ENCODE data around the gene CLEC5A.

CLEC5A gene

GRCh38 chr7:141928845-141929195, 18.0 kb downstream of the CLEC5A start:
- Histone ChIP-seq H2BK120ac (ENCODE audit: low read depth, low read length) (no peak overlapping the region), H2BK15ac (ENCODE audit: low read depth, poor library complexity, severe bottlenecking) (no peak overlapping the region), H3K9me3 (ENCODE audit: control insufficient read depth, low read length) (peaks cover 19% of the 10 kb centered on the region), H3K4me3 (ENCODE audit: insufficient read depth in 1 of 2, low read depth in 1 of 2, low read length in 2 of 2) (no peak overlapping the region), H2BK12ac (ENCODE audit: low read length in 2 of 2) (no peak overlapping the region), H3K27ac (ENCODE audit: low read length, poor library complexity, severe bottlenecking) (no peak overlapping the region), H2AFZ (ENCODE audit: low read depth, low read length) (no peak overlapping the region), H3K4me2 (ENCODE audit: low read length, poor library complexity, severe bottlenecking) (no peak overlapping the region), H3K36me3 (ENCODE audit: control insufficient read depth in 1 of 2, insufficient read depth in 2 of 2, low read depth in 1 of 2, low read length in 2 of 2) (no peaks in the 10 kb centered on the region), H4K91ac (ENCODE audit: low read length) (no peak overlapping the region), H3K4ac (ENCODE audit: low read depth in 1 of 2, low read length in 2 of 2) (no peak overlapping the region), H2BK5ac (ENCODE audit: low read depth, low read length, poor library complexity, severe bottlenecking) (no peak overlapping the region), H3K14ac (ENCODE audit: low read length in 2 of 2) (no peak overlapping the region), H3K18ac (ENCODE audit: low read depth in 1 of 2, low read length in 2 of 2) (no peak overlapping the region), H3K27me3 (ENCODE audit: control insufficient read depth in 1 of 2, insufficient read depth in 1 of 2, low read length in 2 of 2) (no peaks in the 10 kb centered on the region), H3K23ac (ENCODE audit: low read length in 2 of 2) (no peak overlapping the region), H2AK5ac (ENCODE audit: low read length, severe bottlenecking) (no peak overlapping the region), H3K9ac (ENCODE audit: low read length) (no peak overlapping the region), H4K8ac (ENCODE audit: low read length) (no peak overlapping the region), H3K79me1 (replicated peaks; ENCODE audit: low read length, poor library complexity, severe bottlenecking) (no peaks in the 10 kb centered on the region), H3K4me1 (ENCODE audit: control insufficient read depth, insufficient read depth, low read depth, low read length) (no peaks in the 10 kb centered on the region)
- WGBS, result 85% methylated on average over 3 of the region's 3 CpGs
- no peak for DNase-seq

DNA sequence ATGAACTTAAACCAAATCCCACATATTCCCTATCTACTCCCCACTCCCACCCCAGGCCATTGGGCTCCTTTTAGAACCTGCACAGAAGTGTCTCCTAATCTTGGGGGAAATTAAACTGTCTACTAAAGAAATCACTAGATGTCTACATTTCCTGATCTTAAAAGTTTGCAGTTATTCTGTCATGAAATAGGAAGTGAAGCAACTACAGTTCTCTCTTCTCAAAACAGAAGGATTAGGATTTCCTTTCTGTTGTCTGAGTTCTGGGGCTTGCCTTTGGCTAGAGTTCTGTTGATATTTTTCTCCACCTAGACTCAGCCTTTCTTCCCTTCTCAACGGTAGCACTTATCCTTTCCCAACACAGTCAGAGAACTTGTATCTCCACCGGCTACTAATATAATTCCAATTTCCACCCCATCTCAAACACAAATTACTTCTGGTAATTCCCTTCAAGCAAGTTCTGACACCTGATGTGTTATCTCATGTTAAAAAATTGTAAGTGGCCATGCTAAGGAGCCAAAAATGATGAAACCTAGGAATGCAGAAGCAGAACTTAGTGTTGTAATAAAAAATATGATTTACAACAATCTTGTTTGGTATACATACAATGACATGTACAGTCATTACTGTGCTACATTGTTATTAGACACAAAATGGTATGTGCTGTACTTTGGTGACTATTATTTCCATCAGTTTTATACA, 18.5 kb downstream of the CLEC5A start:
- H2AFZ ChIP-seq (ENCODE audit: low read depth, low read length), result no peak overlapping the region
- H2BK5ac ChIP-seq (ENCODE audit: low read depth, low read length, poor library complexity, severe bottlenecking), result no peak overlapping the region
- H3K79me1 ChIP-seq (replicated peaks; ENCODE audit: low read length, poor library complexity, severe bottlenecking), result no peaks in the 10 kb centered on the region
- no peak overlapping the region for H3K4me2 ChIP-seq (ENCODE audit: low read length, poor library complexity, severe bottlenecking)
- H3K4me3 ChIP-seq (ENCODE audit: insufficient read depth in 1 of 2, low read depth in 1 of 2, low read length in 2 of 2), result no peak overlapping the region
- no peak for DNase-seq
- H3K23ac ChIP-seq (ENCODE audit: low read length in 2 of 2), result no peak overlapping the region
- 100% methylated on average over 2 of the region's 2 CpGs for WGBS
- no peak overlapping the region for H2BK12ac ChIP-seq (ENCODE audit: low read length in 2 of 2)
- H2AK5ac ChIP-seq (ENCODE audit: low read length, severe bottlenecking), result no peak overlapping the region
- no peak overlapping the region for H3K14ac ChIP-seq (ENCODE audit: low read length in 2 of 2)
- H3K27ac ChIP-seq (ENCODE audit: low read length, poor library complexity, severe bottlenecking), result no peak overlapping the region
- H3K18ac ChIP-seq (ENCODE audit: low read depth in 1 of 2, low read length in 2 of 2), result no peak overlapping the region
- peaks cover 19% of the 10 kb centered on the region for H3K9me3 ChIP-seq (ENCODE audit: control insufficient read depth, low read length)
- H3K4ac ChIP-seq (ENCODE audit: low read depth in 1 of 2, low read length in 2 of 2), result no peak overlapping the region
- no peaks in the 10 kb centered on the region for H3K4me1 ChIP-seq (ENCODE audit: control insufficient read depth, insufficient read depth, low read depth, low read length)
- H3K27me3 ChIP-seq (ENCODE audit: control insufficient read depth in 1 of 2, insufficient read depth in 1 of 2, low read length in 2 of 2), result no peaks in the 10 kb centered on the region
- no peaks in the 10 kb centered on the region for H3K36me3 ChIP-seq (ENCODE audit: control insufficient read depth in 1 of 2, insufficient read depth in 2 of 2, low read depth in 1 of 2, low read length in 2 of 2)
- no peak overlapping the region for H4K8ac ChIP-seq (ENCODE audit: low read length)
- no peak overlapping the region for H2BK15ac ChIP-seq (ENCODE audit: low read depth, poor library complexity, severe bottlenecking)
- no peak overlapping the region for H4K91ac ChIP-seq (ENCODE audit: low read length)
- no peak overlapping the region for H2BK120ac ChIP-seq (ENCODE audit: low read depth, low read length)
- H3K9ac ChIP-seq (ENCODE audit: low read length), result no peak overlapping the region

DNA sequence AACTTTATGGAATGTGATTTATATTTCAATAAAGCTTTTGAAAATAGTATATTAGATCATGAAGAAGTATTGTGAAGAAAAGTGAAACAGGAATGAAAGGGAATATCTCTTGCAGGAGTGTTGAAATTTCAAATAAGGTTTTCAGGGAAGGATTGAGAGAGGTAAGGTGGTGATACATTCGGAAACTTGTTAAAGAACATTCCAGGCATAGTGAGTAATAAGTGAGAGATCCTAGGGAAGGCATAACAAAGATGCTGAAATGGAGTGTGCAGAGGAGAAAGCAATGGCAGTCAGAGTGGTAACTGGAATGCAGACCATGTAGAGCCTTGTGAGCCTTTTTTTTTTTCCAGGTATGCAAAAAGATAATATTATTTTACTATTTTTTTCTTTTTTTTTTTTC, 26.5 kb downstream of the CLEC5A start:
- Histone ChIP-seq H3K27me3 (ENCODE audit: control insufficient read depth in 1 of 2, insufficient read depth in 1 of 2, low read length in 2 of 2) (no peaks in the 10 kb centered on the region), H3K79me1 (replicated peaks; ENCODE audit: low read length, poor library complexity, severe bottlenecking) (no peaks in the 10 kb centered on the region), H3K4ac (ENCODE audit: low read depth in 1 of 2, low read length in 2 of 2) (no peak overlapping the region), H3K18ac (ENCODE audit: low read depth in 1 of 2, low read length in 2 of 2) (no peak overlapping the region), H3K9ac (ENCODE audit: low read length) (no peak overlapping the region), H4K8ac (ENCODE audit: low read length) (no peak overlapping the region), H3K4me3 (ENCODE audit: insufficient read depth in 1 of 2, low read depth in 1 of 2, low read length in 2 of 2) (no peak overlapping the region), H2AK5ac (ENCODE audit: low read length, severe bottlenecking) (no peak overlapping the region), H3K14ac (ENCODE audit: low read length in 2 of 2) (no peak overlapping the region), H2BK5ac (ENCODE audit: low read depth, low read length, poor library complexity, severe bottlenecking) (no peak overlapping the region), H3K23ac (ENCODE audit: low read length in 2 of 2) (no peak overlapping the region), H3K4me2 (ENCODE audit: low read length, poor library complexity, severe bottlenecking) (no peak overlapping the region), H2BK120ac (ENCODE audit: low read depth, low read length) (no peak overlapping the region), H3K36me3 (ENCODE audit: control insufficient read depth in 1 of 2, insufficient read depth in 2 of 2, low read depth in 1 of 2, low read length in 2 of 2) (no peaks in the 10 kb centered on the region), H3K9me3 (ENCODE audit: control insufficient read depth, low read length) (peaks cover 2% of the 10 kb centered on the region), H4K91ac (ENCODE audit: low read length) (no peak overlapping the region), H3K27ac (ENCODE audit: low read length, poor library complexity, severe bottlenecking) (no peak overlapping the region), H2BK12ac (ENCODE audit: low read length in 2 of 2) (no peak overlapping the region), H2BK15ac (ENCODE audit: low read depth, poor library complexity, severe bottlenecking) (no peak overlapping the region), H2AFZ (ENCODE audit: low read depth, low read length) (no peak overlapping the region), H3K4me1 (ENCODE audit: control insufficient read depth, insufficient read depth, low read depth, low read length) (no peaks in the 10 kb centered on the region)
- DNase-seq, result no peak
- WGBS, result 49% methylated on average over 1 of the region's 1 CpG

GRCh38 chr7:141916099-141916498, 30.7 kb downstream of the CLEC5A start, which contains the start of gene OR9A4:
TSS of gene OR9A4 (plus strand) at chr7:141916399. CDS start at chr7:141918876, 2,477 bp downstream.
- Histone ChIP-seq H3K79me1 (replicated peaks; ENCODE audit: low read length, poor library complexity, severe bottlenecking) (no peaks in the 10 kb centered on the region), H3K27me3 (ENCODE audit: control insufficient read depth in 1 of 2, insufficient read depth in 1 of 2, low read length in 2 of 2) (no peaks in the 10 kb centered on the region), H3K4ac (ENCODE audit: low read depth in 1 of 2, low read length in 2 of 2) (no peak within 1 kb of the TSS), H2BK12ac (ENCODE audit: low read length in 2 of 2) (no peak within 1 kb of the TSS), H3K36me3 (ENCODE audit: control insufficient read depth in 1 of 2, insufficient read depth in 2 of 2, low read depth in 1 of 2, low read length in 2 of 2) (no peaks in the 10 kb centered on the region), H2AK5ac (ENCODE audit: low read length, severe bottlenecking) (no peak within 1 kb of the TSS), H3K9me3 (ENCODE audit: control insufficient read depth, low read length) (peaks cover 2% of the 10 kb centered on the region), H3K4me2 (ENCODE audit: low read length, poor library complexity, severe bottlenecking) (no peak within 1 kb of the TSS), H3K23ac (ENCODE audit: low read length in 2 of 2) (no peak within 1 kb of the TSS), H3K4me3 (ENCODE audit: insufficient read depth in 1 of 2, low read depth in 1 of 2, low read length in 2 of 2) (no peak within 1 kb of the TSS), H2BK120ac (ENCODE audit: low read depth, low read length) (no peak within 1 kb of the TSS), H2BK15ac (ENCODE audit: low read depth, poor library complexity, severe bottlenecking) (no peak within 1 kb of the TSS), H3K4me1 (ENCODE audit: control insufficient read depth, insufficient read depth, low read depth, low read length) (no peaks in the 10 kb centered on the region), H3K9ac (ENCODE audit: low read length) (no peak within 1 kb of the TSS), H3K14ac (ENCODE audit: low read length in 2 of 2) (no peak within 1 kb of the TSS), H2BK5ac (ENCODE audit: low read depth, low read length, poor library complexity, severe bottlenecking) (no peak within 1 kb of the TSS), H3K27ac (ENCODE audit: low read length, poor library complexity, severe bottlenecking) (no peak within 1 kb of the TSS), H4K91ac (ENCODE audit: low read length) (no peak within 1 kb of the TSS), H3K18ac (ENCODE audit: low read depth in 1 of 2, low read length in 2 of 2) (no peak within 1 kb of the TSS), H4K8ac (ENCODE audit: low read length) (no peak within 1 kb of the TSS), H2AFZ (ENCODE audit: low read depth, low read length) (no peak within 1 kb of the TSS)
- DNase-seq, result no peak
- WGBS, result 75% methylated on average over 3 of the region's 3 CpGs

Data from mesenchymal stem cell (in vitro differentiated cells and primary cell).